Cardiac muscle cell (in vitro differentiated cells and primary cell): ENCODE data around the gene CLEC6A. TPM values are rescaled to one million over a fixed set of nuclear protein-coding genes. Genes with fewer than 3 reads are reported as not detected.

Source experiments
- DNase-seq, 2 donors: peaks; one replicate each; pipeline versions ENCODE4 v3.0.0 to v3.0.0-alpha.2; 2010 to 2017; ENCODE audit warnings: low read depth in 1 of 2, low spot score in 1 of 2
- H3K27ac ChIP-seq: fragments of 200-600 bp; sonication (generic); 2 replicates; pipeline ENCODE4 v1.5.1; 2016
- H3K27me3 ChIP-seq: fragments of 200-600 bp; sonication (generic); 2 replicates; pipeline ENCODE4 v1.6.0; 2016; ENCODE audit warnings: control low read depth
- H3K36me3 ChIP-seq: fragments of 200-600 bp; sonication (generic); 2 replicates; pipeline ENCODE4 v1.5.1; 2016; ENCODE audit warnings: control low read depth
- H3K4me1 ChIP-seq: fragments of 200-600 bp; sonication (generic); 2 replicates; pipeline ENCODE4 v1.8.1; 2017; ENCODE audit warnings: low read depth, mild to moderate bottlenecking, mixed run types
- H3K4me3 ChIP-seq: fragments of 200-600 bp; sonication (generic); 2 replicates; pipeline ENCODE4 v1.5.1; 2016; ENCODE audit warnings: mild to moderate bottlenecking
- H3K9me3 ChIP-seq: fragments of 200-600 bp; sonication (generic); 2 replicates; pipeline ENCODE4 v1.5.1; 2017; ENCODE audit warnings: low read depth, mild to moderate bottlenecking, control low read depth
- polyA plus RNA-seq: library from polyadenylated mRNA; unstranded; fragments of >200 nt; fragmentation: Nextera tagmentation; extraction: Ambion mirVana; gene quantifications from 2 replicates; pipeline ENCODE4 v1.2.1, GENCODE V29; 2016
- total RNA-seq: library from RNA; depleted of rRNA; stranded (reverse); fragments of >200 nt; gene quantifications from 2 replicates; pipeline ENCODE4 v1.2.3, GENCODE V29; 2016
- TF ChIP-seq, protein P1 (sequence below): IDR thresholded peaks from 2 replicates; pipeline ENCODE4 v1.5.1; 2012; ENCODE audit warnings: low read depth, mild to moderate bottlenecking, low read length

CLEC6A gene
- total and polyA plus RNA-seq, 2 experiments from 2014 or later = 0.21 TPM; not detected in 1

DNA sequence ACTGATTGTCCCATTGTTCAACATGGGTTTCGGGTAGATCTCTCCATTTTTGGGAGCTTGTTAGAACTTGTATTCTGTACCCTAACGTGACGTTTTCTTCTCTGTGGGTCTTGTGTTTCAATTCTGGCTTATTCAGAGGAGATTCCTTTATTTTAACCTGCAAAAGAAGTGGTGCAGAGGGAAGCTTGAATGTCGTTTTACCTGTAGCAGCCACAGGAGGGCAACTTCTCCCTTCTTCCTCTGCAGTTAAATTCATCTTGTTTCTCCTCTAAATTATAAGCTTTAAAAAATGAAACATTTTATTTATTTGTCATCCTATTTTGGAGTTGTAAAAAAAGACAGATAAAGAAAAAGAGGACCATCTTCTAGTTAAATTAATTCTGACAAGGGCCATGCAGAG is 43.9 kb downstream of the CLEC6A start:
- Histone ChIP-seq H3K36me3 (no peaks in the 10 kb centered on the region), H3K9me3 (no peaks in the 10 kb centered on the region), H3K27me3 (no peaks in the 10 kb centered on the region), H3K27ac (no peak overlapping the region), H3K4me3 (no peak overlapping the region), H3K4me1 (no peaks in the 10 kb centered on the region)
- TF ChIP-seq, protein P1, sequence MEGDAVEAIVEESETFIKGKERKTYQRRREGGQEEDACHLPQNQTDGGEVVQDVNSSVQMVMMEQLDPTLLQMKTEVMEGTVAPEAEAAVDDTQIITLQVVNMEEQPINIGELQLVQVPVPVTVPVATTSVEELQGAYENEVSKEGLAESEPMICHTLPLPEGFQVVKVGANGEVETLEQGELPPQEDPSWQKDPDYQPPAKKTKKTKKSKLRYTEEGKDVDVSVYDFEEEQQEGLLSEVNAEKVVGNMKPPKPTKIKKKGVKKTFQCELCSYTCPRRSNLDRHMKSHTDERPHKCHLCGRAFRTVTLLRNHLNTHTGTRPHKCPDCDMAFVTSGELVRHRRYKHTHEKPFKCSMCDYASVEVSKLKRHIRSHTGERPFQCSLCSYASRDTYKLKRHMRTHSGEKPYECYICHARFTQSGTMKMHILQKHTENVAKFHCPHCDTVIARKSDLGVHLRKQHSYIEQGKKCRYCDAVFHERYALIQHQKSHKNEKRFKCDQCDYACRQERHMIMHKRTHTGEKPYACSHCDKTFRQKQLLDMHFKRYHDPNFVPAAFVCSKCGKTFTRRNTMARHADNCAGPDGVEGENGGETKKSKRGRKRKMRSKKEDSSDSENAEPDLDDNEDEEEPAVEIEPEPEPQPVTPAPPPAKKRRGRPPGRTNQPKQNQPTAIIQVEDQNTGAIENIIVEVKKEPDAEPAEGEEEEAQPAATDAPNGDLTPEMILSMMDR = no peak
- no peak for DNase-seq

DNA sequence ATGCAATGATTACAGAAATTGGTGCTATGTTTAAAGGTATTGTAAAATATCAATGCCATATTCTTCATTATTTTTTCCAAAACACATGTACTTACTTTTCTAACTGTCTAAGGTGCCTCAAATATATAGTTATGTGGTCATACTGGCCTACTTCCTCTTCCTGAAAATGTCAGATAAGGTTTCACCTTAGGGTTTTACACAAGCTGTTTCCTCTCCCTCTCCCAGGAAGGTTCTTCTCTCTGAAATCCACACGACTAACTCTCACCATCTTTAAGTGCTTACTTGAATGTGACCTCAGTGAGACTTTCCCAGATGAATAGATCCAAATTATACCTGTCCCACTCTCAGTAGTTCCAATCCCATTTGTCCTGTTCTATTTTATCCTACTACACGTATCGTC is 46.0 kb downstream of the CLEC6A start:
- no peak for DNase-seq

DNA sequence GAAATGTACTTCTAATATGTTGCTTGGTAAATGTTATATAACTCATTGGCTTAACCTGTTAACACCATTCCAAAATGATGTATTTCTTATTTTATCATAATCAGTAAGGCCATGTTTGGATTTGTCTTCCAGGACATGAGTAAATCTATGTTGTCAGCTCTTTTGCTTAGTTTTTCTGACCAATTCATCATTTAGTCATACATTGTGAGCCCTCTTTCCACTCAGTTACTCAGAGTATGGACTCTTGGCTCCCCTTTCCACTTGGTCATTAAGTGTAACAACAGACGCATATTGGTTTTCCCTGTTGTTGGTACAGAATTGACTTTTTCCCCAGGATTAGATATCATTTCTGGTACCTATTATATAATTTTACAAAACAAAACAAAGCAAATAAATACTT is 48.6 kb downstream of the CLEC6A start:
- no peak overlapping the region for H3K4me3 ChIP-seq
- DNase-seq = no peak
- H3K27ac ChIP-seq = no peak overlapping the region

More for the DNA sequence above, 46.0 kb downstream of the CLEC6A start:
- TF ChIP-seq, protein P1 = no peak
- Histone ChIP-seq H3K4me3 (no peak overlapping the region), H3K9me3 (no peaks in the 10 kb centered on the region), H3K36me3 (no peaks in the 10 kb centered on the region), H3K27me3 (no peaks in the 10 kb centered on the region), H3K4me1 (no peaks in the 10 kb centered on the region), H3K27ac (no peak overlapping the region)

DNA sequence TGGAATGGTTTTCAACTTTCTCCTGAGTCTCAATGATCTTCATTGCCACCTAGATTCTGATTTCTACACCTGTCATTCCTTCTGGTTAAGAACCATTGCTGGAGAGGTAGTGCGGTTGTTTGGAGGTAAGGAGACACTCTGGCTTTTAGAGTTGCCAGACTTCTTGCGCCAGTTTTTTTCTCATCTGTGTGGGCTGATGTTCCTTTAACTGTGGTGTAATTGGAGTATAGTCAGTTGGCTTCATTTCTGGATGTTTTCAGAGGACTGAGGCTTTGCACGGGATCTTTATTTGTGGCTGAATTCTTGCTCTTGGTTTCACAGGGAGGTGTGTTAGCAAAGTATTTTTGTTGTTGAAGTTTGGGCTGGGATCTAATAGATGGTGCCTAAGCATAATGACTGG is 51.8 kb downstream of the CLEC6A start:
- TF ChIP-seq, protein P1 = no peak
- H3K4me3 ChIP-seq = no peak overlapping the region
- H3K36me3 ChIP-seq = no peaks in the 10 kb centered on the region
- no peak for DNase-seq
- H3K27ac ChIP-seq = no peak overlapping the region
- H3K4me1 ChIP-seq = peaks cover 7% of the 10 kb centered on the region
- H3K27me3 ChIP-seq = no peaks in the 10 kb centered on the region
- H3K9me3 ChIP-seq = no peaks in the 10 kb centered on the region

More for the DNA sequence above, 48.6 kb downstream of the CLEC6A start:
- no peaks in the 10 kb centered on the region for H3K9me3 ChIP-seq
- no peaks in the 10 kb centered on the region for H3K36me3 ChIP-seq
- H3K27me3 ChIP-seq = no peaks in the 10 kb centered on the region
- TF ChIP-seq, protein P1 = no peak
- H3K4me1 ChIP-seq = peaks cover 7% of the 10 kb centered on the region

DNA sequence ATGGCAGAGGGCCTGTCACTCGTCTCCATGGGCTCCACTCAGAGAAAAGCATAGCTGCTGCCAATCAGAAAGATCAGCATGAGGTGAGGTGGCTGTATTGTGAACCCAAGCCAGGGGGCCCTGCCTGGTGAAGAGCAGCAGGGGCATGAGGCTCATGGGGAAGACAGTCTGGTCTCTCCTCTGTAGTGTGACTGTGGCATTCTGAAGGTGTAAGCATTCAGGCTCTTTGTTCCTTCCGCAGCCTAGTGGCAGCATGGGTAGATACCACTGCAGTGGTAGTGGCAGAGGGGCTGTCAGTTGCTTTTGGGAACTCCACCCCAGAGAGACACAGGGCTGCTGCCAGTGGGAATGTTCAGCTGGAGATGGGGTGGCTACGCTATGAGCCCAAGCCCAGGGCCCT is 52.5 kb downstream of the CLEC6A start:
- no peak overlapping the region for H3K4me3 ChIP-seq
- no peaks in the 10 kb centered on the region for H3K9me3 ChIP-seq
- H3K36me3 ChIP-seq = no peaks in the 10 kb centered on the region
- H3K27me3 ChIP-seq = no peaks in the 10 kb centered on the region
- DNase-seq = no peak
- TF ChIP-seq, protein P1 = no peak
- H3K27ac ChIP-seq = no peak overlapping the region
- H3K4me1 ChIP-seq = peaks cover 7% of the 10 kb centered on the region
